Transverse colon (tissue), 4 donors: ENCODE results near the gene TRIM25.

Experiments
- EP300 ChIP-seq: sonication (generic); formaldehyde crosslinking; IDR thresholded peaks from one replicate; pipeline ENCODE4 v1.6.1; 2017; ENCODE audit warnings: antibody characterized with exemption, low read depth
- POLR2A ChIP-seq: fragments of 450-650 bp; IDR thresholded peaks from one replicate; pipeline ENCODE4 v1.6.1; 2016; ENCODE audit warnings: antibody characterized with exemption, mild to moderate bottlenecking, moderate library complexity
- POLR2AphosphoS5 ChIP-seq, 3 donors: sonication (generic); formaldehyde crosslinking; IDR thresholded peaks; one replicate each; pipeline ENCODE4 v1.6.1; 2016; ENCODE audit warnings: antibody characterized with exemption in 3 of 3
- TF ChIP-seq, protein P1 (sequence below), 5 experiments: fragments of 200-600 bp in 3 of 5; fragments of 450-650 bp in 2 of 5; sonication (generic) in 3 of 5; IDR thresholded peaks; 1 replicate in 2 of 5; 2 replicates in 3 of 5; pipeline ENCODE4 v1.5.1; 2016 to 2017; ENCODE audit warnings: antibody characterized with exemption in 5 of 5, inconsistent platforms in 3 of 5, mild to moderate bottlenecking in 2 of 5, moderate library complexity in 1 of 5

DNA sequence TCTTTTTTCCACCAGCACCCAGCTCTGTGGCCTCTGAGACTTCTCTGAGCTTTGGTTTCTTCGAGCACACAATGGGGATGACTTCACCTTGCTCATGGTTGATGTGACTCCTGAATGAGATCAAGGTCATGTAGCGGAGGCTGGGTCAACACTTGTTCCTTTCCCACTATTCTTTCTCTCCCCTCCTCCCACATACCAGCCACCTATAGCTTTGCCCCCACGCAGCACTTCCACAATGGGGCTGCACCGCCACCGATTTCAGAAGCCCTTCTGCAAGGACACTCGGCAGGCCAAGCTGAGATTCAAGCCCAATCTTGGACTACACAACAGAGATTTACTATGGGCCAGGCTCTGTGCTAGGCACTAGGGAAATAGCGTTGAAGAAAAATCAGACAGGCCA, 14.4 kb downstream of the TRIM25 start:
- TF ChIP-seq, protein P1, sequence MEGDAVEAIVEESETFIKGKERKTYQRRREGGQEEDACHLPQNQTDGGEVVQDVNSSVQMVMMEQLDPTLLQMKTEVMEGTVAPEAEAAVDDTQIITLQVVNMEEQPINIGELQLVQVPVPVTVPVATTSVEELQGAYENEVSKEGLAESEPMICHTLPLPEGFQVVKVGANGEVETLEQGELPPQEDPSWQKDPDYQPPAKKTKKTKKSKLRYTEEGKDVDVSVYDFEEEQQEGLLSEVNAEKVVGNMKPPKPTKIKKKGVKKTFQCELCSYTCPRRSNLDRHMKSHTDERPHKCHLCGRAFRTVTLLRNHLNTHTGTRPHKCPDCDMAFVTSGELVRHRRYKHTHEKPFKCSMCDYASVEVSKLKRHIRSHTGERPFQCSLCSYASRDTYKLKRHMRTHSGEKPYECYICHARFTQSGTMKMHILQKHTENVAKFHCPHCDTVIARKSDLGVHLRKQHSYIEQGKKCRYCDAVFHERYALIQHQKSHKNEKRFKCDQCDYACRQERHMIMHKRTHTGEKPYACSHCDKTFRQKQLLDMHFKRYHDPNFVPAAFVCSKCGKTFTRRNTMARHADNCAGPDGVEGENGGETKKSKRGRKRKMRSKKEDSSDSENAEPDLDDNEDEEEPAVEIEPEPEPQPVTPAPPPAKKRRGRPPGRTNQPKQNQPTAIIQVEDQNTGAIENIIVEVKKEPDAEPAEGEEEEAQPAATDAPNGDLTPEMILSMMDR (IDR thresholded peaks at IDR 0.05): no peak
- TF ChIP-seq POLR2AphosphoS5 (IDR thresholded peaks at IDR 0.05) (no peak), POLR2A (no peak), EP300 (no peak)
